ENCODE data around the gene MEIOC. TPM values are rescaled to one million over a fixed set of nuclear protein-coding genes. Genes with fewer than 3 reads are reported as not detected.
"Not testable (repeated sequence)": the region's sequence is repeated elsewhere in the genome, so short reads cannot be mapped to it uniquely, and the experiment has no call there.

MEIOC gene
- total and polyA plus RNA-seq, 2 experiments from 2014 or later, result 0.21 to 1.1 TPM

DNA sequence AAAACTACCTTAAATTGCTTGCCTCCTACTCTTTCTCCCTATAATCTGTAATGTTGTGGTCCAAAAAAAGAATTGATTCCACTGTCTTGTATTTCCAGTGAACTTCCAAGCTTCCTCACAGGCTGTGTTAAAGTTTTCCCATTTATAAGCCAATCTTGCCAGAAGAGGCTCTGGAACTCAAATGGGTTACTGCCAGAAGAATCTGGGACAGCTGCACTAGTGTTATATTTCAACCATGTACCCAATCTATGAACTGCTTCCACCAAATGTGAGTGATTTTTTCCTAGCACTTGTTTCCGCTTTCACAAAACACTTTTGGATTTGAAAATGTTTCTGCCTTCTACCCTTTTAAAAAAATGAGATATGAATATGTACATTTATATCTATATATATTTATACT, 31.5 kb downstream of the MEIOC start:
- no peaks in the 10 kb centered on the region for H3K27me3 ChIP-seq
- H3K36me3 ChIP-seq, result peaks cover 3% of the 10 kb centered on the region
- H3K27ac ChIP-seq, result no peak overlapping the region
- no peaks in the 10 kb centered on the region for H3K9me3 ChIP-seq (ENCODE audit: low read depth)
- no peak for DNase-seq (ENCODE audit: low read depth in 1 of 2, low spot score in 1 of 2)
- TF ChIP-seq, protein P1, sequence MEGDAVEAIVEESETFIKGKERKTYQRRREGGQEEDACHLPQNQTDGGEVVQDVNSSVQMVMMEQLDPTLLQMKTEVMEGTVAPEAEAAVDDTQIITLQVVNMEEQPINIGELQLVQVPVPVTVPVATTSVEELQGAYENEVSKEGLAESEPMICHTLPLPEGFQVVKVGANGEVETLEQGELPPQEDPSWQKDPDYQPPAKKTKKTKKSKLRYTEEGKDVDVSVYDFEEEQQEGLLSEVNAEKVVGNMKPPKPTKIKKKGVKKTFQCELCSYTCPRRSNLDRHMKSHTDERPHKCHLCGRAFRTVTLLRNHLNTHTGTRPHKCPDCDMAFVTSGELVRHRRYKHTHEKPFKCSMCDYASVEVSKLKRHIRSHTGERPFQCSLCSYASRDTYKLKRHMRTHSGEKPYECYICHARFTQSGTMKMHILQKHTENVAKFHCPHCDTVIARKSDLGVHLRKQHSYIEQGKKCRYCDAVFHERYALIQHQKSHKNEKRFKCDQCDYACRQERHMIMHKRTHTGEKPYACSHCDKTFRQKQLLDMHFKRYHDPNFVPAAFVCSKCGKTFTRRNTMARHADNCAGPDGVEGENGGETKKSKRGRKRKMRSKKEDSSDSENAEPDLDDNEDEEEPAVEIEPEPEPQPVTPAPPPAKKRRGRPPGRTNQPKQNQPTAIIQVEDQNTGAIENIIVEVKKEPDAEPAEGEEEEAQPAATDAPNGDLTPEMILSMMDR (IDR thresholded peaks at IDR 0.05; ENCODE audit: low read depth, low read length), result no peak
- peaks cover 5% of the 10 kb centered on the region for H3K4me1 ChIP-seq (ENCODE audit: low read depth)
- H3K4me3 ChIP-seq, result no peak overlapping the region

DNA sequence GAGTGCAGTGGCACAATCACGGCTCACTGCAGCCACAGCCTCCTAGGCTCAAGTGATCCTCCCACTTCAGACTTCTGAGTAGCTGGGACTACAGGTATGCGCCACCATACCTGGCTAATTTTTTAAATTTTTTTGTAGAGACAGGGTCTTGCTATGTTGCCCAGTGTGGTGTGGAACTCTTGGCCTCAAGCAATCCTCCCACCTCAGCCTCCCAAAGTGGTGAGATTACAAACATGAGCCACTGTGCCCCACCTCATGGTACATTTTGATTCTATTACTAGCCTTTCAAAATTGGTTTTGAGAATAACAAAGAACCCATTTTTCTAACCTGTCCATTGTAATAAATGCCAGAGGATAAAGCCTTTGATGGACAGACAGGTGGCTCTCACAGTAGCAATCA, 31.9 kb downstream of the MEIOC start:
- no peak for DNase-seq (ENCODE audit: low read depth in 1 of 2, low spot score in 1 of 2)
- no peaks in the 10 kb centered on the region for H3K9me3 ChIP-seq (ENCODE audit: low read depth)
- H3K4me1 ChIP-seq (ENCODE audit: low read depth), result peaks cover 5% of the 10 kb centered on the region
- no peaks in the 10 kb centered on the region for H3K27me3 ChIP-seq
- TF ChIP-seq, protein P1 (IDR thresholded peaks at IDR 0.05; ENCODE audit: low read depth, low read length), result no peak
- H3K4me3 ChIP-seq, result no peak overlapping the region
- no peaks in the 10 kb centered on the region for H3K36me3 ChIP-seq
- peak overlapping the region; percentile 92 for H3K27ac ChIP-seq

DNA sequence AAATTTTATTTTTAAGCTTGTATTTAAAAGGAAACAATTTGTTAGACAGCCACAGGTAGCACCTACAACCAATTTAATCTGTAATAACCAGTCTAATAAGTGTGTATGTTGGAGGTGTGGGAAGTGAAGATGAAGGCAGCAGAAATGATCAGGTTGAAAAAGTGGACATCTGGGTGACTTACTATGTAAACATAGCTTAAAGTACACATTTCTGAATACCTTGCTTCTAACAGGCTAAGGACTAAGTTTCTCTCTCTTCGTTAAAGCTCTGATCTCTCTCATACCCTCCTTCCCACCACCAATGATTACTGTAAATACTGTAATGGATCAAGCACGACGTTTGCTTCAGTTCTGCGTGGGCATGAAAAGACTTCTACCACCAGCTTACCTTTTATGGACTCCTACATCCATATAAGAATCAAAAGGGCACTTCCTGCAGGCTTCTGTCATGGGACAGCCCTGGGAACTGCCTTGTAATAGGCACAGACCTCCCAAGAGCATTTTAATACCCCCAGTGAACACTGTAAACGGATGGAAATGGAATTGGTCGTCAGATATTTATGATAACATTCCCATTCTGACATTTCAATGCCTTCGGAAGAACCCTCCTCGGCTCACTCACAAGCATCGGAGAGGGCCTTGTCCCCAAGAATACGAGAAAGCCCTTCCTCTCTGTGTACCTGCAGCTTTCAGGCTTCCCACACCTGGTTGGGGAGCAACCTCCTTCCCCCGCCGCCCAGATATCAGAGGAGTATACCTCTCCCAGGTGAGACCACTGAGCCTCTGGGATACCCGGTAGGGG, 32.6 kb downstream of the MEIOC start:
- peak overlapping the region; percentile 77 for H3K4me3 ChIP-seq
- H3K4me1 ChIP-seq (ENCODE audit: low read depth), result peaks cover 5% of the 10 kb centered on the region
- peak overlapping the region; percentile 92 for H3K27ac ChIP-seq
- H3K27me3 ChIP-seq, result no peaks in the 10 kb centered on the region
- DNase-seq (ENCODE audit: low read depth in 1 of 2, low spot score in 1 of 2), result peak in 1 of 2 donors; percentile 5
- no peaks in the 10 kb centered on the region for H3K9me3 ChIP-seq (ENCODE audit: low read depth)
- H3K36me3 ChIP-seq, result no peaks in the 10 kb centered on the region
- TF ChIP-seq, protein P1 (IDR thresholded peaks at IDR 0.05; ENCODE audit: low read depth, low read length), result no peak

DNA sequence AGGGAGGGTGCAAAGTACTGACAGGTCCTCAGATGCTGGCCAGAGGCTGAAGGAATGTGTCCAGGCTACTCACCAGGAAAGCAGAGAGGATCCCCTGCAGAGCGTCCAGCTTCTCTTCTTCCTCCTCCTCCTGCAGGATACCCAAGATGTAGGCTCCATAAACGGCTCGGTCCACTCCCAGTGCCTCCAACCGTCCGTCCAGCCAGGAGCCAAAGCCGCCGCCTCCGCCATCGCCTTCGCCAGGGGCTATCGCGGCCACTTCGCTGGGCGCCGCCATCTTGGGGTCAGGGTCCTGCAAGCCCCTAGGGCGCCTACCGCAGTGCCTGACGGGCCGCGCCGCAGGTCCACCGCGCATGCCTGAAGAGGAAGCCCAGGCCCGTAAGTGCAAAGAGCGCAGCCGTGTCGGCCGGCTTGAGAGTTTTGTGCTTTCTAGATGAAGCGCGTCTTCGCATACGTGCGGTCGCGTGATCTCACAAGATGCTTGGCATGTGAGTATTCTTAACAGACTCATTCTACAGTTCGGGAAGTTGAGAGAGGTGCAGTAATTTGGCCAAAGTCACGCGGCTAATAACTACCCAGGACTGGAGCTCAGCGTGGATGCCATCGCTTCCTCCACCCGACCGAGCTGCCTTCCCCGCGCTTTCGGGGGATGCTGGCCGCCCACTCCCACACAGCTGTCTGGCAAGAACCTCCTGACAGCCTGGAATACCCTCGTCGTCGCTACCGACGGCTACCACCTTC, 33.4 kb downstream of the MEIOC start, which contains the start of gene CCDC43:
TSS of gene CCDC43 (minus strand) at position 300 of the 741 bp plus-strand sequence. CDS start at position 277, 23 bp downstream.
- peaks cover 5% of the 10 kb centered on the region for H3K4me1 ChIP-seq (ENCODE audit: low read depth)
- peak within 1 kb of the TSS; percentile 92 for H3K27ac ChIP-seq
- TF ChIP-seq, protein P1 (IDR thresholded peaks at IDR 0.05; ENCODE audit: low read depth, low read length), result no peak
- H3K27me3 ChIP-seq, result no peaks in the 10 kb centered on the region
- peak within 1 kb of the TSS; percentile 77 for H3K4me3 ChIP-seq
- no peaks in the 10 kb centered on the region for H3K36me3 ChIP-seq
- peak; percentile 94 to 97 for DNase-seq (ENCODE audit: low read depth in 1 of 2, low spot score in 1 of 2)
- H3K9me3 ChIP-seq (ENCODE audit: low read depth), result no peaks in the 10 kb centered on the region

DNA sequence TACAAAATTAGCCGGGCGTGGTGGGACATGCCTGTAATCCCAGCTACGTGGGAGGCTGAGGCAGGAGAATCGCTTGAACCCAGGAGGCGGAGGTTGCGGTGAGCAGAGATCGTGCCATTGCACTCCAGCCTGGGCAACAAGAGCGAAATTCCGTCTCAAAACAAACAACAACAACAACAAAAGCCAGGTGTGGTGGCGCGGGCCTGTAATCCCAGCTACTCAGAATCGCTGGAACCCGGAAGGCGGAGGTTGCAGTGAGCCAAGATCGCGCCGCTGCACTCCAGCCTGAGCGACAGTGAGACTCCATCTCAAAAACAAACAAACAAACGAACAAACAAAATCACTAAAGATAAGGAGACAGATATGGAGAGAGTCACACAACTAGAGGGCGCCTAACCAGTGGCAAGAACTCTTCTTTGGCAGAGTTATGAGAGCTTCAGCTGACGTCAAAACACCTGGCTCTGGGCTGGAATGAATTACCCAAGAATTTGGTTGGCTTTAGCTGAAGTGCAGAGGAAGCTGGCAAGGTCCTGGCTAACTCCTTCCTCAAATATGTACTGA, 34.6 kb downstream of the MEIOC start:
- H3K4me3 ChIP-seq; H3K9me3 ChIP-seq (ENCODE audit: low read depth); H3K36me3 ChIP-seq; H3K4me1 ChIP-seq (ENCODE audit: low read depth); H3K27ac ChIP-seq; H3K27me3 ChIP-seq: not testable (repeated sequence)
- peak in 1 of 2 donors; percentile 27 for DNase-seq (ENCODE audit: low read depth in 1 of 2, low spot score in 1 of 2)
- TF ChIP-seq, protein P1 (IDR thresholded peaks at IDR 0.05; ENCODE audit: low read depth, low read length), result peak; percentile 6

Data from cardiac muscle cell (in vitro differentiated cells and primary cell).